MM.1S (cell line): ENCODE data around the gene CCT5.

Experiments used
- EZH2 ChIP-seq: fragments of 300-600 bp; sonication (generic); optimal IDR thresholded peaks from 2 replicates; pipeline ENCODE3; 2017; ENCODE audit warnings: low read depth, mild to moderate bottlenecking, antibody characterized with exemption, low read length, mixed read lengths
- EZH2phosphoT487 ChIP-seq: fragments of 300-600 bp; sonication (generic); IDR thresholded peaks from 2 replicates; pipeline ENCODE4 v1.6.1; 2018; ENCODE audit warnings: antibody characterized with exemption, low read length
- TF ChIP-seq, protein P1 (sequence below): fragments of 300-600 bp; sonication (generic); IDR thresholded peaks from 2 replicates; pipeline ENCODE4 v1.5.1; 2016; ENCODE audit warnings: antibody characterized with exemption, low read length, mixed read lengths

DNA sequence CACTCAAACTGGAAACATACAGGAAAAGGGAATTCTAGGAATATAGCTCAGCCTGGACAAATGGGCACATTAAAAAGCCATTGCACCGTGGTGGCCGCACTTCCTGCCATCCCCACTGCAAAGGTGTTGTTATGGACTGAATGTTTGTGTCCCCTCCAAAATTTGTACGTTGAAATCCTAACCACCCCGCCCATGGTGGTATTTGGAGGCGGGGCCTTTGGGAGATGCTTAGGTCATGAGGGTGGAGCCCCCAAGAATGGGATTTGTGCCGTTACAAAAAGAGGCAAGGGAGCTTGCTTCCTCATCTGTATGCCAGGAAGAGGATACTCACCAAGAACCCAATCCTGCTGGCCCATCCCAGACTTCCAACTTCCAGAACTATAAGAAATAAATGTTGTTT is 58.8 kb downstream of the CCT5 start:
- TF ChIP-seq, protein P1, sequence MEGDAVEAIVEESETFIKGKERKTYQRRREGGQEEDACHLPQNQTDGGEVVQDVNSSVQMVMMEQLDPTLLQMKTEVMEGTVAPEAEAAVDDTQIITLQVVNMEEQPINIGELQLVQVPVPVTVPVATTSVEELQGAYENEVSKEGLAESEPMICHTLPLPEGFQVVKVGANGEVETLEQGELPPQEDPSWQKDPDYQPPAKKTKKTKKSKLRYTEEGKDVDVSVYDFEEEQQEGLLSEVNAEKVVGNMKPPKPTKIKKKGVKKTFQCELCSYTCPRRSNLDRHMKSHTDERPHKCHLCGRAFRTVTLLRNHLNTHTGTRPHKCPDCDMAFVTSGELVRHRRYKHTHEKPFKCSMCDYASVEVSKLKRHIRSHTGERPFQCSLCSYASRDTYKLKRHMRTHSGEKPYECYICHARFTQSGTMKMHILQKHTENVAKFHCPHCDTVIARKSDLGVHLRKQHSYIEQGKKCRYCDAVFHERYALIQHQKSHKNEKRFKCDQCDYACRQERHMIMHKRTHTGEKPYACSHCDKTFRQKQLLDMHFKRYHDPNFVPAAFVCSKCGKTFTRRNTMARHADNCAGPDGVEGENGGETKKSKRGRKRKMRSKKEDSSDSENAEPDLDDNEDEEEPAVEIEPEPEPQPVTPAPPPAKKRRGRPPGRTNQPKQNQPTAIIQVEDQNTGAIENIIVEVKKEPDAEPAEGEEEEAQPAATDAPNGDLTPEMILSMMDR = no peak
- TF ChIP-seq EZH2phosphoT487 = no peak
- no peak for TF ChIP-seq EZH2
